ENCODE measurements around the gene EFNA4. TPM values are rescaled to one million over a fixed set of nuclear protein-coding genes. Genes with fewer than 3 reads are reported as not detected.

Gene EFNA4
- total RNA-seq, 1 experiment from 2014 or later: 9.8 TPM

DNA sequence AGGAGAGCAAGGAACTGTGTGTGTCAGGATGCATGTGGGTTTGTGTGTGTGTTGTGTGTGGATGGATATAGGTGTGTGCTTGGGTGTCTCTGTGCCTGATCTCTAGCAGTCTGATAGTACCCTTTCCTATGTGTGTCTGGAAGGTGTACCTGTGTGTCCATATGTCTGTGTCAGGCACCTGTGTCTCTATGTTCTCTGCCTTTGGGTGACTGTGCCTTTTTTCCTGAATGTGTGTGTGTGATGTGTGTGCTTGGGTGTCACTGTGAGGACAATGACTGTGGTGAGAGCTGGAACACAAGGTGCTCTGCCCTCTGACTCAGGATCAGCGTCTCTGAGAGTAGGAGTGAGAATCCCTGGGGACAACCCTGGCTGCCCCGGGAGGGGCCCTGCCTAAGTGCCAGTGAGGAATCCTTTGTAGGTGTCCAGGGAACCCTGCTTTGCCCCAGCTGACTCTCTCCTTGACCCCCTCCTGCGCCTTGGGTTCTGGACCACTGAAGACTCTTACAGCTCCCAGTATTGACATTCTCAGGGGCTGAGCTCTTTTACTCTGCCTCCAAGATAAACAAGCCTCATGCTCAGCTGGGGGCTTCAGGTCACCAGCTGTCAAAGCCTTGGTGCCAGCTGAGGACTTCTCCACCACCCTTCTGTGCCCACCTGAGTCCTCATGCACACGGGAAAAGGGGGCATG lies 14.4 kb downstream of the EFNA4 start:
- intact Hi-C loops (cut with micrococcal nuclease): no loop called here
- peaks cover 16 to 46% of the 10 kb centered on the region in 2 experiments for H3K4me1 ChIP-seq (ENCODE audit: control insufficient read depth in 1 of 2, insufficient read depth in 2 of 2, low read length in 2 of 2)
- no peaks in the 10 kb centered on the region for H3K9me3 ChIP-seq (ENCODE audit: control insufficient read depth in 1 of 2, insufficient read depth in 1 of 2, low read depth in 1 of 2, low read length in 2 of 2)
- peak overlapping the region; percentile 81; the same call in 1 of the 2 replicates for H3K9ac ChIP-seq (ENCODE audit: low read length)
- no peaks in the 10 kb centered on the region for H3K79me2 ChIP-seq (ENCODE audit: insufficient read depth, low read length)
- ATAC-seq: no peak
- TF ChIP-seq POLR2A (IDR thresholded peaks at IDR 0.05; ENCODE audit: borderline replicate concordance, extremely low read depth, insufficient read depth, insufficient read length): no peak
- TF ChIP-seq EZH2phosphoT487 (IDR thresholded peaks at IDR 0.05; ENCODE audit: borderline replicate concordance): no peak
- TF ChIP-seq ELF1 (IDR thresholded peaks at IDR 0.05; ENCODE audit: borderline replicate concordance, low read depth): no peak
- no peak for TF ChIP-seq YY1 (IDR thresholded peaks at IDR 0.05; ENCODE audit: extremely low read depth, insufficient replicate concordance, low read depth, low read length)
- no peak for TF ChIP-seq JUND (IDR thresholded peaks at IDR 0.05)
- no peak for TF ChIP-seq EGR1 (IDR thresholded peaks at IDR 0.05; ENCODE audit: low read depth)
- TF ChIP-seq, protein P1, sequence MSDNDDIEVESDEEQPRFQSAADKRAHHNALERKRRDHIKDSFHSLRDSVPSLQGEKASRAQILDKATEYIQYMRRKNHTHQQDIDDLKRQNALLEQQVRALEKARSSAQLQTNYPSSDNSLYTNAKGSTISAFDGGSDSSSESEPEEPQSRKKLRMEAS (IDR thresholded peaks at IDR 0.05): no peak
- TF ChIP-seq, protein P2, sequence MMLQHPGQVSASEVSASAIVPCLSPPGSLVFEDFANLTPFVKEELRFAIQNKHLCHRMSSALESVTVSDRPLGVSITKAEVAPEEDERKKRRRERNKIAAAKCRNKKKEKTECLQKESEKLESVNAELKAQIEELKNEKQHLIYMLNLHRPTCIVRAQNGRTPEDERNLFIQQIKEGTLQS (IDR thresholded peaks at IDR 0.05): no peak
- no TSS peak for BruUV-seq (replicated peaks)
- no peaks in the 10 kb centered on the region for H3K27me3 ChIP-seq (ENCODE audit: insufficient read depth, low read length)
- peak overlapping the region; percentile 13; the same call in 1 of the 2 replicates for H3K27ac ChIP-seq (ENCODE audit: low read depth, low read length)
- H3K4me3 ChIP-seq (replicated peaks in 1 of 2; ENCODE audit: low read depth in 1 of 2, low read length in 2 of 2): peak overlapping the region in 1 of 2 experiments; percentile 90; a peak in 2 of 4 replicates
- ChIA-PET POLR2A (interaction anchor here (1.1 kb wide), 1 partner anchor 10 kb away, joined by 3 read pairs; no protein-coding TSS in a partner anchor), CTCF (interaction anchor here (1.0 to 1.8 kb wide), 4 partner anchors 15 to 95 kb away, joined by 3 to 8 read pairs (median 4); partner anchors contain the start of genes EFNA4 and KRTCAP2), RAD21 (ENCODE audit: low non-redundant PET in 1 of 2, low total read pairs in 2 of 2, uncharacterized antibody in 2 of 2, unreplicated experiment in 2 of 2) (interaction anchor here in 1 of 2 experiments (1.5 kb wide), 1 partner anchor 14 kb away, joined by 4 read pairs; the partner anchor contains the start of gene EFNA4)
- H3K9me2 ChIP-seq (ENCODE audit: insufficient read depth): no peaks in the 10 kb centered on the region
- no peak for DNase-seq (ENCODE audit: low read depth, low spot score)
- H3K36me3 ChIP-seq (ENCODE audit: control insufficient read depth in 1 of 2, insufficient read depth in 2 of 2, low read length in 2 of 2): no peaks in the 10 kb centered on the region
- H2AFZ ChIP-seq (ENCODE audit: low read depth, low read length, poor library complexity, severe bottlenecking): no peak overlapping the region
- peak overlapping the region; percentile 99 for H3K4me2 ChIP-seq (ENCODE audit: low read length)
- no peaks in the 10 kb centered on the region for H4K20me1 ChIP-seq (ENCODE audit: insufficient read depth)
